SHP77 treated with DMSO at 0.1 percent for 48 hours (cell line): ENCODE measurements around the gene MAP3K4.
A peak's percentile ranks its signal among the peaks of the same experiment; 100 is the strongest.

ENCODE experiments used
- DNase-seq: peaks from one replicate; lab custom pipeline; 2025; lab: John Stamatoyannopoulos, UW

MAP3K4 gene

GRCh38 chr6:160991406-160992060 is at the start of gene MAP3K4:
Gene MAP3K4, plus strand, starts transcription at chr6:160991769. Its CDS starts 163 bp downstream, at chr6:160991932.
- peak; percentile 57 for DNase-seq

GRCh38 chr6:160943997-160944396 is 47.6 kb upstream of the MAP3K4 start:
- DNase-seq = no peak

GRCh38 chr6:160945516-160946177 is 45.9 kb upstream of the MAP3K4 start:
- DNase-seq = no peak

GRCh38 chr6:160949531-160949930 is 42.0 kb upstream of the MAP3K4 start:
- DNase-seq = no peak

- DNase-seq = no peak
Observed at GRCh38 chr6:160950507-160950906, 41.1 kb upstream of the MAP3K4 start.

- no peak for DNase-seq
Observed at GRCh38 chr6:160951187-160952030, 40.2 kb upstream of the MAP3K4 start.

- no peak for DNase-seq
Observed at GRCh38 chr6:160952633-160953281, 38.8 kb upstream of the MAP3K4 start.

- no peak for DNase-seq
Observed at GRCh38 chr6:160955508-160956295, 35.9 kb upstream of the MAP3K4 start.

- no peak for DNase-seq
Observed at GRCh38 chr6:160956300-160957035, 35.1 kb upstream of the MAP3K4 start.

- no peak for DNase-seq
Observed at GRCh38 chr6:160959726-160960435, 31.7 kb upstream of the MAP3K4 start.

GRCh38 chr6:160960839-160961238 is 30.7 kb upstream of the MAP3K4 start:
- no peak for DNase-seq

- no peak for DNase-seq
Observed at GRCh38 chr6:160962835-160963623, 28.5 kb upstream of the MAP3K4 start.

- DNase-seq = no peak
Observed at GRCh38 chr6:160963651-160964050, 27.9 kb upstream of the MAP3K4 start.

- no peak for DNase-seq
Observed at GRCh38 chr6:160965893-160966292, 25.7 kb upstream of the MAP3K4 start.

GRCh38 chr6:160966493-160967229 is 24.9 kb upstream of the MAP3K4 start:
- DNase-seq = no peak

GRCh38 chr6:160967351-160967750 is 24.2 kb upstream of the MAP3K4 start:
- DNase-seq = no peak

- DNase-seq = no peak
Observed at GRCh38 chr6:160967833-160968232, 23.7 kb upstream of the MAP3K4 start.

GRCh38 chr6:160971171-160971570 is 20.4 kb upstream of the MAP3K4 start:
- DNase-seq = no peak

GRCh38 chr6:160972111-160972510 is 19.5 kb upstream of the MAP3K4 start:
- DNase-seq = no peak
